Glomerular endothelial cell (primary cell): ENCODE results near the gene TASOR. TPM values are rescaled to one million over a fixed set of nuclear protein-coding genes. Genes with fewer than 3 reads are reported as not detected.
A peak's percentile ranks its signal among the peaks of the same experiment; 100 is the strongest.
"Not testable (repeated sequence)": the region's sequence is repeated elsewhere in the genome, so short reads cannot be mapped to it uniquely, and the experiment has no call there.

Experiments
- DNase-seq: peaks from one replicate; pipeline ENCODE4 v3.0.0-alpha.2; 2011; ENCODE audit warnings: low read depth, low spot score; ENCODE audit errors: extremely low read depth
- total RNA-seq: library from RNA; depleted of rRNA; stranded (reverse); fragments of >200 nt; gene quantifications from 2 replicates; pipeline ENCODE4 v1.2.3, GENCODE V29; 2015

The TASOR gene, protein sequence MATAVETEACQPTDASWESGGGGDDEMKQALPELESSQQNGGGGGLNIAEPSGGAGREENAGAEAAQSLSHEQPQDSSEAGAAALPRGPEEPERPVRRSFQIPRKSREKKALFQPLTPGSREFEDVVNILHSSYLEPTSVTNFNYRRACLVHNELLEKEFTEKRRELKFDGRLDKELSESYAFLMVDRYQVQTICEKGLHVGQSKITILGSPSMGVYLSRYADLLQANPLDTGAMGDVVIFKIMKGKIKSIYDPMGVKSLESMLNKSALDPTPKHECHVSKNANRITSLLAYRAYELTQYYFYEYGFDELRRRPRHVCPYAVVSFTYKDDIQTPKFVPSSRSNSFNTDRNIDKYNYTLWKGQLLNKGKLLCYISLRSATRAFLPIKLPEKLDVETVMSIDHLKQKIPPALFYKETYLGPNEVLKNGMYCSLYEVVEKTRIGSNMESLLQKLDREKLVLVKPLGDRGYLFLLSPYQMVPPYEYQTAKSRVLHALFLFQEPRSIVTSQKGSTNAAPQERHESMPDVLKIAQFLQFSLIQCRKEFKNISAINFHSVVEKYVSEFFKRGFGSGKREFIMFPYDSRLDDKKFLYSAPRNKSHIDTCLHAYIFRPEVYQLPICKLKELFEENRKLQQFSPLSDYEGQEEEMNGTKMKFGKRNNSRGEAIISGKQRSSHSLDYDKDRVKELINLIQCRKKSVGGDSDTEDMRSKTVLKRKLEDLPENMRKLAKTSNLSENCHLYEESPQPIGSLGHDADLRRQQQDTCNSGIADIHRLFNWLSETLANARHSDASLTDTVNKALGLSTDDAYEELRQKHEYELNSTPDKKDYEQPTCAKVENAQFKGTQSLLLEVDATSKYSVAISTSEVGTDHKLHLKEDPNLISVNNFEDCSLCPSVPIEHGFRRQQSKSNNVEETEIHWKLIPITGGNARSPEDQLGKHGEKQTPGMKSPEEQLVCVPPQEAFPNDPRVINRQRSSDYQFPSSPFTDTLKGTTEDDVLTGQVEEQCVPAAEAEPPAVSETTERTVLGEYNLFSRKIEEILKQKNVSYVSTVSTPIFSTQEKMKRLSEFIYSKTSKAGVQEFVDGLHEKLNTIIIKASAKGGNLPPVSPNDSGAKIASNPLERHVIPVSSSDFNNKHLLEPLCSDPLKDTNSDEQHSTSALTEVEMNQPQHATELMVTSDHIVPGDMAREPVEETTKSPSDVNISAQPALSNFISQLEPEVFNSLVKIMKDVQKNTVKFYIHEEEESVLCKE (N-terminal part only)
- total RNA-seq = 33.1 and 46.3 TPM in 2 replicates

DNA sequence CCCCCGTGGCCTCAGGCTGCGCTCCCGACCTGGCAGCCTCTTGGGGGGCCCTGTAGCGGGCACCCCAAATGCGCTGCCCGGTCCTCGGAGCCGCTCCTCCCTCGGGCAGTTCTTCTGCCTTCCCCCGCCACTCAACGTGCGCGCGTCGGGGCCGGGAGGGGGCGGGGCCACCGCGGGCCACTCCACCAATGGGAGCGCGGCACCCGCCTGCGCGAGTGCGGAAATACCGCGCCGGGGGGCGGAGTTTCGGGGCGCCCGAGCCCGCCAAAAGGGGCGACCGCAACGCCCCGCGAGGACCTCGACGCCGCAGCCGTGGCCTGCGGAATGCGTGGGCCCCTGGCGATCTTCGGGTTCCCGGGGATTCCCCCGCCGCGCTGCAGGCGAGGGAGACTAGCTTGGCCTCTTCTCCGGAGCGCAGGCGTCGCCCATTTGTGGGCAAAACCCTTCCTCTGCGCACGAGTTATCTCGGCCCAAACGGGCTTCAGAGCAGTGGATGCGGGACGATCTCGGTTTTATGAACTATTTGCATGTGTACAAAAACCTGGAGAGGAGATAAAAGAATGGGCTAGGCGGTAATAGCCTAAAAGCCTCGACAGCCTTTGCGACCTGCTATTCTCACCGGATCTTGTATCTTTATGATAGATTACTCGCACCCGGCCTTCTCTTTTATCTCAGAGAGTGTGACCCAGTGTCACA, at the start of gene TASOR:
Gene TASOR, minus strand, starts transcription at position 144 of the 696 bp plus-strand sequence. CDS start 259 bp downstream, outside the sequence.
- DNase-seq = no peak

DNA sequence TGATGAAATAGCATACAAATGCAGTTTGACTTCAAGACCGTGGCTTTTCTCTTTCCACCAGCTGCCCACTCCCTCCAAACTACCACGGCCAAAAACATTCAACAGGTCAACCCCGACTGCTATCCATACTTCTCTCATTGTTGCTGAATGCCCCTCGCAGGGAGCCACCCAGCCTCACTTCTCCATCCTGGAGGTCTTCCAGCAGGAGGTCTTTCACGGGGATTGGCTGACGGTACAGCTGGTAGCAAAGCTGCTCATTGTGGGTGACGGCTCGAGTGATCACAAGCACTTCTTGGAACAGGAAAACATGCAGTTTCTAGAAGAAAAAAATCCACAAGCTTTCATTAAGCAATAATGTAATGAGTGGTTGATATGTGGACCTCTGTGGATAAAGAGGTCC, 49.0 kb upstream of the TASOR start:
- no peak for DNase-seq

DNA sequence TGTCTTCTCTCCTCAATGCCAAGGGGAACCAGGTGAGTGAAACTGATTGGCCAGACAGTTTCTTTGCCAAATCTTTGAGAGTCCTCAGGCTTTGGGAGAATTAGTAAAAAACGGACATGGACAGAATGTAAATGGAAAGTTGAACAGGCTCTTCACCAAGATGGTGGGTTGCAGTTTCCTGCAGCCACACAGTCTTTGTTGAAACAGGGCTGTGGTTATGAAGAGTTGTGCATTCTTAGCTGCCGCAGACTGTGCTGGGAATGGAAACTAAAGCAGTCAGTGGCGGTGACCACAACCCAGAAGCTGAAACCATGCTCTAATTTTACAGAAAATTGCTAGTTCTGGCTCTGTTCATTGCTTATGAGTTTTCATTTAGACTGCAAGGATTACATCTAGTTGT, 42.1 kb upstream of the TASOR start:
- no peak for DNase-seq

DNA sequence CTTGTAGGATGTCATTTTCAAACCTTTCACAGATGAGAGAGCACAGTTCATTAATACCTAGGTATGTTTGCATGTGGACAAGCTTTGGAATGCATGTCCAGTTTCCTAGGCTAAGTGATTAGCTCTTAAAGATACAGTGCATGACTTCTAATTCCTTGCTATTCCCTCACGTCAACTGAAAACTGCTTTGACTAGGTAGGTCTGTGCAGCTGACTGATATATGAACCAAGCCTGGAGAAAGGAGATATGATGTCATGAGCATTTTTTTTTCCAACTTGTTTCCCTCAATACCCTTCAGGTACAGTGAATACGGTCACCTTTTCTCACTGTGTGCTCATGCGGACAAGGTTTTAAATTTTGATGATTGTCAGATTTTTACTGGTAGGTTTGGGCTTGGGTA, 41.6 kb upstream of the TASOR start:
- DNase-seq = no peak

DNA sequence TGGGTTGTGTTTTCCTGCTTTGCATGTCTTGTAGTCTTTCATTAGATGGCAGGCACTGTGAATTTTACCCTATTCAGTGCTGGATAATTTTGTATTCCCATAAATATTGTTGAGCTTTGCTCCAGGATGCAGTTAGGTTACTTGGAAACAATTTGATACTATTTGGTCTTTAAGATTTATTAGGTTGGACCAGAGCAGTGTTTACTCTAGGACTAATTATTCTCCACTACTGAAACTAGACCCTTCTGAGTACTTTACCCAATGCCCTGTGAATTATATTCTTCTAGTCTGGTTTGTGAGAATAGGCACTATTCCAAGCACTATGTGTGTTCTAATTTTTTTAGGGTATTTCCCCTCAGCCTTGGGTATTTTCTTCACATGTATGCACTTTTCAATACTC, 37.8 kb upstream of the TASOR start:
- DNase-seq = no peak

DNA sequence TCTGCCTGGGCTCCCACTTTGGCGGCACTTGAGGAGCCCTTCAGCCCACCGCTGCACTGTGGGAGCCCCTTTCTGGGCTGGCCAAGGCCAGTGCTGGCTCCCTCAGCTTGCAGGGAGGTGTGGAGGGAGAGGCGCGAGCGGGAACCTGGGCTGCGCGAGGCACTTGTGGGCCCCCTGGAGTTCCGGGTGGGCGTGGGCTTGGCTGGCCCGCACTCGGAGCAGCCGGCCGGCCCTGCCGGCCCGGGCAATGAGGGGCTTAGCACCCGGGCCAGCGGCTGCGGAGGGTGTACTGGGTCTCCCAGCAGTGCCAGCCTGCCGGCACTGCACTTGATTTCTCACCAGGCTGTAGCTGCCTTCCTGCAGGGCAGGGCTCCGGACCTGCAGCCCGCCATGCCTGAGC, 35.7 kb upstream of the TASOR start:
- DNase-seq = not testable (repeated sequence)

DNA sequence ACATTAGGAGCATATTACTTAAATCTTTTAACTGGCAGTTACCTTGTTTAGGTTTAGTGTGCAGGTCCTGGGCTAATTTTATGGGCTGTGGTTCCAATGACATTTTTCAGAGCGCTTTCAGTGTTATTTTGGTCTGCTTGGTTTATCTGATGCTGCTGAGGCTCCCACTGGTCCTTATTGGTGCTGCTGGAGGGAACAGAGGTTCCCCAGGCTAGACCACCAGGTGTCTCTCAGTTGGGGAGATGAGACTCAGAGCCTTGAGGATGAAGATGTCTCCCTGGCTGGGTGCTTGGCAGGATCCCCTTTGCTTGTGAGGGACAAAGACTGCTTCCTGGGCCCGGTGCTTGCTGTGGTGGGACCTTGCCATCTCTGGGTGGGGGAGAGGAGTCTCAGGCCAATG, 28.3 kb upstream of the TASOR start:
- no peak for DNase-seq

DNA sequence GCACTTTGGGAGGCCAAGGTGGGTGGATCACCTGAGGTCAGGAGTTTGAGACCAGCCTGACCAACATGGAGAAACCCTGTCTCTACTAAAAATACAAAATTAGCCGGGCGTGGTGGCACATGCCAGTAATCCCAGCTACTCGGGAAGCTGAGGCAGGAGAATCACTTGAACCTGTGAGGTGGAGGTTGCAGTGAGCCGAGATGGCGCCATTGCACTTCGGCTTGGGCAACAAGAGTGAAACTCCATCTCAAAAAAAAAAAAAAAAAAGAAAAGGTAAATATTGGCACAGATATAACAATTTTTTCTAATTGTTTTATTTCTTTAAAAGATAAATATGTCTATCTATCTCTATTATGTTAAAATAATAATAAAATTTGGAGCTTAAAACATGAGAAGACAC, 24.3 kb upstream of the TASOR start:
- not testable (repeated sequence) for DNase-seq

DNA sequence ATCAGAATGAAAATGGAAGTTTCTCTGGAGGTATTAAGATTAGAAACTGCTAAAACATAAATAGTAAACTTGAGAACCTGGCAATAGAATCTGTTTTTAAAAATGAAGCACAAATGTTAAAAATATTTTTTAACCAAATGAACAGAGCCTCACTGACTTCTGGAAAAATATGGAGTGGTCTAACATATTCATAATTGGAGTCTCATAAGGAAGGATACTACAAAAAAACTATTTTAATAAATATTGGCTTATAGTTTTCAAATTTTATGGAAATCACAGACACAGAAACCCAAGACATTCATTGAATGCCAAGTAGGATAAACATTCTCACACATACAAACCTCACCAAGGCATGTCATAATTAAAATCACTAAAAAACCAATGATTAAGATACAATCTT, 23.6 kb upstream of the TASOR start:
- no peak for DNase-seq

DNA sequence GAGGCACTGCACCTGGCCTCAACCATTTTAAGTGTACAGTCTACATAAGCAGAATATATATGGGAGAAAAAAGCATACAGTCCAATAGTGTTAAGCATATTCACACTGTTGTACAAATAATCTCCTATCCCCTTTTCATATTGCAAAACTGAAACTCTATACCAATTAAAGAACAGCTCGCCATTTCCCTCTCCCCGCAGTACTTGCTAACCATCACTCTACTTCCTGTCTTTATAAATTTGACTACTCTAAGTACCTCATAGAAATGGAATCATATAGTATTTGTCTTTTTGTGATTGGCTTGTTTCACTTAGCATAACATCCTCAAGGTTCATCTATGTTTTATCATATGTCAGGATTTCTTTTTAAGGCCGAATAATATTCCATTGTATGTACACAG, 21.6 kb upstream of the TASOR start:
- no peak for DNase-seq

DNA sequence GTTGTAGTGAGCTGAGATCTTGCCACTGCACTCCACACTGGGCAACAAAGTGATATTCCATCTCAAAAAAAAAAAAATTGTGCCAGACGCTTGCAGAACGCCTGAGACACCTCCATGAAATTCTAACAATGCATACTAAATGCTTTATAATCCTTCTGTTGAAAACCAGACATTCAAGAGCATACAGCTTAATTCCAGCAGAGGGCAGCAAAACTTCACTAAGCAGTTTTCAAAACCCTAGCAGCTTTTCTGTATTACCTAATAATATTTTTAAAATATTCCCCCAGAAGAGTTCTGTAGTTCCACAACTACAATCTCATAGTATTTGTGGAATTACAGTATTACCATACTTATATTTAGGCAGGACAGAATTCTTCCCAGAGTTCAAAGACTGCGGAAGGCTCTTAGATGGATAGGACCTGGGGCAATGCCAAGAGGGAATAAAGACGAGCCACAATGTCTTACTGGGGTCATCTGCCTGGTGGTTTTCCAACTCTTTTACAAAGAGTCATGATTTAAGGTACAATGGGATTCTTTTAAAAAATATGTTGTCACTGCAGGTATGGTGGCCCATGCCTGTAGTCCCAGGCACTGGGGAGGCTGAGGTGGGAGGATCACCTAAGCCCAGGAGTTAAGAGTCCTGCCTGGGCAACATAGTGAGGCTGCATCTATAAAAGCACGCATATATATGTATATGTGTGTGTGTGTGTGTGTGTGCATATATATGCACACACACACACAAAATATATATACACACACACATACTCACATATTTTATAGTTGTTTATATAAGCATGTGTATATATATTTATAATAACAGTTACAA, 19.6 kb upstream of the TASOR start:
- peak; percentile 68 for DNase-seq

DNA sequence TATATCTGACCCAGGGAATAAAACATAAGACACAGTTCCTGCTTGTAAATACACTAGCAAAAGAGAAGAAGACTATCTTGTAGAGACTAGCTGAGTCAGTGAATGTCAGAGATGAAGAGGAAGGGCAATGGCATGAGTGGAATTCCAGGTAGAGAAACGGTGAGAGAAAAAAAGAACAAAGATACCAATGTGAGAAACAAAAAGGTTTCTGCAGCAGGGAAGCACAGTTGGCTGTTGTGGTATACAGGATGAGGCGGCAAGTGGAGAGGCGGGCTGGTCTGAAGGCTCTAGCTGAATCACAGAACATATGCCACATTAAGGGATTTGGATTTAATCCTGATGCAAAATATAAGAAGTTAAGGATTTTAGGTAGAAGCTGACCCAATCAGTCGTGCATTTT, 17.1 kb upstream of the TASOR start:
- no peak for DNase-seq

DNA sequence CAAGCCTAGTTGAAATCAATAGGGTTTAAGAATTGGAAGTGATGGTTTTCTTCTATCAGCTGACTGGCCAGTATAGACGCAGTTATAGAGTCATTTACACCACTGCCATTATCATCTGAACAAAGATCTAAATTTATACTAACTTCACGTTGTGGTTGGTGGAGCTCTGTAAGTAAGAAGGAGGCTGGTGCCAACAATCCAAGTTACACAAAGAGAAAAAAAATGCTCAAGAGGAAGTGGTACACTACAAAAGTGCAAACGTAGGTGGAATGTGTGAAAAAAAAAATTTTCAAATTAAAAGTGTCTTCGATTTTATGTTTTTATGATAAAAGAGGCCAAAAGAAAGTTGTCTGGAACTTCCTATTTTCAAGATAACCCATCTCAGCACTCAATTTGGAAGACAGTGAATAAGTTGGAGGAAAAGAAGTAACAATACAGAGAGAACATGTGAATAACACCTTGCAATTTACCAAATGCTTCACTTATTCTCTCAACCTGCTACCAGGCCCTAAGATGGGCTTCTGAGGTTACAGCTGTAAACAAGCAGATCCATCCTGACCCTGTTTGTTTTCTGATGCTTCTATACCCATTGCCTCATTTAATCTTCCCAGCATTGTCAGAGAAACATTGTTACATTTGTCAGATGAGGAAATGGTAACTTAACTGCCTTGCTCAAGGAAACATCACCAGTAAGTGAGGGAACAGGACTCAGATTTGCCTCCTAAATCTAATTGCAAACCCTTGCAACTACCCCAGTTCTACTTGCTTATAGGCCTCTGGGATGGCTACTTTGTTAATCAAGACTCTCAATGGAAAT, 12.0 kb upstream of the TASOR start:
- no peak for DNase-seq

DNA sequence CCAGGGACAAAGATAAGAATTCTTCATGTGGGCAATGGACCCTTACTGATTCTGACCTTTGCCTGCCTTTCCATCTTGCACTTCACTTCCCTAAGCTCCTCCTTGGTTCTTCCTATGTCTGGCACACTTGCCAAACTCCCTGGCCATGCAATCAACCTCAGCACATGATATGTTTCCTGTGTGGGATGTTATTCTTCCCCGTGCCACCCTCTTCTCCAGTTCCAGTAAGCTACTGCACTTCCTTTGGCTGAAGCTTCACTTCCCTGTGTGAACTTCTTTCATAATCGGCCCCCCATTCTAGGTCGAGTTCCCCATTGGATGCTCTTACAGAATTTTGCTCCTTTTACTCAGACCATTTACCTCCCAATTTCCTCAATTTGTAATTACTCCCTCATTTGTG, 10.7 kb upstream of the TASOR start:
- no peak for DNase-seq

DNA sequence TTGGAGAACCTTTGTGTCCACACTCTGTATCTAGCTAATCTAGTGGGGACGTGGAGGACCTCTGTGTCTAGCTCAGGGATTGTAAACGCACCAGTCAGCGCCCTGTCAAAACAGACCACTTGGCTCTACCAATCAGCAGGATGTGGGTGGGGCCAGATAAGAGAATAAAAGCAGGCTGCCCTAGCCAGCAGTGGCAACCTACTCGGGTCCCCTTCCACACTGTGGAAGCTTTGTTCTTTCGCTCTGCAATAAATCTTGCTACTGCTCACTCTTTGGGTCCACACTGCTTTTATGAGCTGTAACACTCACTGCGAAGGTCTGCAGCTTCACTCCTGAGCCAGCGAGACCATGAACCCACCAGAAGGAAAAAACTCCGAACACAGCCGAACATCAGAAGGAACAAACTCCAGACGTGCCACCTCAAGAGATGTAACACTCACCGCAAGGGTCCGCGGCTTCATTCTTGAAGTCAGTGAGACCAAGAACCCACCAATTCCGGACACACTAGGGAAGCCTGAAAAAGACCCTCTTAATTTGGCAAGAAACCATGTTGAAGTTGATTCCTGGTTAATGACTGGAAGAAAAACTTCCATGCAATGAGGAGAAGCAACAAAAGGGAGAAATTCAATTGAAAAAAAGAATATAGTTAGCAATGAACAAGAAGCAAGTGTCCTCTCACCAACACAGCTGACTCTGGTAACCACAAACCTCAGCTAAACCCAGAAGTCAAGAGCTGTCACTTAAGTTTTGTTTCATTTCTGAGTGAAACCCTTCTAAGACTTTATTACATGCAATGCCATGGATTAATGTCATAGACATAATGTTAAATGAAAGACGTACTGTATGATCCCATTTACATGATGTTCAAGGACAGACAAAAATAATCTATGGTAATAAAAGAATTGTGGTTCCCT, 9.7 kb upstream of the TASOR start:
- not testable (repeated sequence) for DNase-seq

DNA sequence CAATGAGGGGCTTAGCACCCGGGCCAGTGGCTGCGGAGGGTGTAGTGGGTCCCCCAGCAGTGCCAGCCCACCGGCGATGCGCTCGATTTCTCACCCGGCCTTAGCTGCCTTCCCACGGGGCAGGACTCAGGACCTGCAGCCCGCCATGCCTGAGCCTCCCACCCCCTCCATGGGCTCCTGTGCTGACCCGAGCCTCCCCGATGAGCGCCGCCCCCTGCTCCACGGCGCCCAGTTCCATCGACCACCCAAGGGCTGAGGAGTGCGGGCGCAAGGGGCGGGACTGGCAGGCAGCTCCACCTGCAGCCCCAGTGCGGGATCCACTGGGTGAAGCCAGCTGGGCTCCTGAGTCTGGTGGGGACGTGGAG, 8.9 kb upstream of the TASOR start:
- DNase-seq = not testable (repeated sequence)

DNA sequence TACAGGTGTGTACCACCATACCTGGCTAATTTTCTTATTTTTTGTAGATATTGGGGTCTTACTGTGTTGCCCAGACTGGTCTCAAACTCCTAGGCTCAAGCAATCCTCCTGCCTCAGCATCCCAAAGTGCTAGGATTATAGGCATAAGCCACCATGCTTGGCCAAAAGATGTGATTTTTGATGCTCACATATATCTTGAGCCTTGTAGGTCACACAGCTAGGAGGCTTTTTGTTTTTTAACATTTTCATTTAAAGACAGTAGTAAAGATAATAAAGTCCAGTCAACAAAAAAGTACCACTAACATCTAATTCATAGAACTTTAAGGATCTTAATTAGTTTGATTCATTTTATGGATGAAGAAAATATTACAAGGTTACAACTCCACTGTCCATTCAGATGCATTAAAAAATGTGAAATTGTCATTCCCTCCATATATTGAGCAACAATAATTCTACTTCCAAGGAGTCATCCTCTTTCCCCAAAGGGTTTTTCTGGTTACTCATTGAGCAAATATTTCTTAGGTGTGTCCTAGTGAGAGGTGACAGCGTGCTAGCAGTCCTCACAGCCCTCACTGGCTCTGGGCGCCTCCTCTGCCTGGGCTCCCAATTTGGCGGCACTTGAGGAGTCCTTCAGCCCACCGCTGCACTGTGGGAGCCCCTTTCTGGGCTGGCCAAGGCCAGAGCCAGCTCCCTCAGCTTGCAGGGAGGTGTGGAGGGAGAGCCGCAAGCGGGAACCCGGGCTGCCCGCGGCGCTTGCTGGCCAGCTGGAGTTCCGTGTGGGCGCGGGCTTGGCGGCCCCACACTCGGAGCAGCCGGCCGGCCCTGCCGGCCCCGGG, 8.3 kb upstream of the TASOR start:
- DNase-seq = no peak
